Measurements from ENCODE around the gene SPANXN4. TPM values are rescaled to one million over a fixed set of nuclear protein-coding genes. Genes with fewer than 3 reads are reported as not detected.

Gene SPANXN4
- total and polyA plus RNA-seq, 9 of the 15 experiments (the other 6 are each of a cell fraction or from before 2014, with no cell fraction given) = not detected

- Histone ChIP-seq H2AFZ (ENCODE audit: low read depth, low read length) (no peak overlapping the region), H3K9me3 (replicated peaks; ENCODE audit: control insufficient read depth, insufficient read depth, low read depth, low read length) (no peaks in the 10 kb centered on the region), H3K9me1 (ENCODE audit: control insufficient read depth, insufficient read depth, low read length) (no peaks in the 10 kb centered on the region), H4K20me1 (replicated peaks; ENCODE audit: control insufficient read depth, insufficient read depth, low read length) (no peaks in the 10 kb centered on the region), H3K4me3 (no peak overlapping the region), H3K27me3 (ENCODE audit: control insufficient read depth in 2 of 2, insufficient read depth in 2 of 2, low read length in 2 of 2) (no peaks in the 10 kb centered on the region), H3K36me3 (ENCODE audit: control insufficient read depth, insufficient read depth, low read length) (no peaks in the 10 kb centered on the region), H3K79me2 (ENCODE audit: control insufficient read depth, insufficient read depth, low read length) (no peaks in the 10 kb centered on the region), H3K4me2 (ENCODE audit: insufficient read depth, low read length) (no peak overlapping the region), H3K27ac (ENCODE audit: extremely low read depth, low read depth, low read length) (no peak overlapping the region), H3K4me1 (replicated peaks in 1 of 2; ENCODE audit: control insufficient read depth in 2 of 2, insufficient read depth in 2 of 2, low read length in 2 of 2) (no peaks in the 10 kb centered on the region), H3K9ac (ENCODE audit: insufficient read depth in 1 of 2, low read depth in 2 of 2, low read length in 2 of 2) (no peak overlapping the region)
- ChIA-PET CTCF (ENCODE audit: low intra/inter-chr PET ratio) (no interaction called here), POLR2A (no interaction called here)
- no peak for DNase-seq (ENCODE audit: extremely low read depth in 1 of 4, low spot score in 3 of 4)
- in situ Hi-C loops (cut with MboI) (no loop called here), intact Hi-C loops (cut with micrococcal nuclease) (no loop called here)
- no peak for ATAC-seq
- no peak for TF ChIP-seq ZNF277 (CRISPR knock-in tag; IDR thresholded peaks at IDR 0.05; ENCODE audit: borderline replicate concordance)
- no TSS peak for BruUV-seq (replicated peaks)
- FAIRE-seq = no peak
- 0% methylated on average over 2 of the region's 2 CpGs for WGBS (ENCODE audit: insufficient coverage, low coverage, missing lambda C conversion rate)
Measured at GRCh38 chrX:142982679-142983078, 43.0 kb upstream of the SPANXN4 start.

- 0% methylated on average over 2 of the region's 2 CpGs for WGBS (ENCODE audit: insufficient coverage, low coverage, missing lambda C conversion rate)
- Histone ChIP-seq H4K20me1 (replicated peaks; ENCODE audit: control insufficient read depth, insufficient read depth, low read length) (no peaks in the 10 kb centered on the region), H3K79me2 (ENCODE audit: control insufficient read depth, insufficient read depth, low read length) (no peaks in the 10 kb centered on the region), H3K27ac (ENCODE audit: extremely low read depth, low read depth, low read length) (no peak overlapping the region), H3K9me1 (ENCODE audit: control insufficient read depth, insufficient read depth, low read length) (no peaks in the 10 kb centered on the region), H2AFZ (ENCODE audit: low read depth, low read length) (no peak overlapping the region), H3K9me3 (replicated peaks; ENCODE audit: control insufficient read depth, insufficient read depth, low read depth, low read length) (no peaks in the 10 kb centered on the region), H3K4me2 (ENCODE audit: insufficient read depth, low read length) (no peak overlapping the region), H3K4me3 (no peak overlapping the region), H3K27me3 (ENCODE audit: control insufficient read depth in 2 of 2, insufficient read depth in 2 of 2, low read length in 2 of 2) (no peaks in the 10 kb centered on the region), H3K9ac (ENCODE audit: insufficient read depth in 1 of 2, low read depth in 2 of 2, low read length in 2 of 2) (no peak overlapping the region), H3K4me1 (replicated peaks in 1 of 2; ENCODE audit: control insufficient read depth in 2 of 2, insufficient read depth in 2 of 2, low read length in 2 of 2) (no peaks in the 10 kb centered on the region), H3K36me3 (ENCODE audit: control insufficient read depth, insufficient read depth, low read length) (no peaks in the 10 kb centered on the region)
- ChIA-PET POLR2A (no interaction called here), CTCF (ENCODE audit: low intra/inter-chr PET ratio) (no interaction called here)
- FAIRE-seq (no peak), DNase-seq (ENCODE audit: extremely low read depth in 1 of 4, low spot score in 3 of 4) (no peak), ATAC-seq (no peak)
- no TSS peak for BruUV-seq (replicated peaks)
- intact Hi-C loops (cut with micrococcal nuclease) = no loop called here
- in situ Hi-C loops (cut with MboI) = no loop called here
- TF ChIP-seq MXI1 (IDR thresholded peaks at IDR 0.05; ENCODE audit: low read depth, low read length) (no peak), SIX5 (IDR thresholded peaks at IDR 0.05; ENCODE audit: borderline replicate concordance in 1 of 2, insufficient read depth in 1 of 2, low read depth in 1 of 2, low read length in 2 of 2) (no peak), TCF15 (CRISPR knock-in tag; IDR thresholded peaks at IDR 0.05) (no peak), XRCC4 (IDR thresholded peaks at IDR 0.05; ENCODE audit: extremely low read depth, insufficient read depth, insufficient read length) (no peak), JUND (IDR thresholded peaks at IDR 0.05; ENCODE audit: borderline replicate concordance, low read depth, low read length) (no peak), JUND (tag; IDR thresholded peaks at IDR 0.05; ENCODE audit: borderline replicate concordance, low read depth, low read length) (no peak), ZNF239 (CRISPR knock-in tag; IDR thresholded peaks at IDR 0.05) (no peak), PCBP1 (IDR thresholded peaks at IDR 0.05; ENCODE audit: low read depth, low read length, poor library complexity, severe bottlenecking) (no peak), HNRNPH1 (optimal IDR thresholded peaks at IDR 0.05; ENCODE audit: low read depth, low read length) (no peak), HOMEZ (CRISPR knock-in tag; IDR thresholded peaks at IDR 0.05) (no peak), PHF21A (IDR thresholded peaks at IDR 0.05; ENCODE audit: borderline replicate concordance, low read depth) (no peak), PCBP2 (IDR thresholded peaks at IDR 0.05; ENCODE audit: low read depth, low read length, poor library complexity, severe bottlenecking) (no peak), EP300 (IDR thresholded peaks at IDR 0.05; ENCODE audit: low read length) (no peak)
Measured at GRCh38 chrX:142994988-142995387, 30.7 kb upstream of the SPANXN4 start.

Measured in K562 (cell line).